GM23338 (cell line): ENCODE results near the gene FOLR1. TPM values are rescaled to one million over a fixed set of nuclear protein-coding genes. Genes with fewer than 3 reads are reported as not detected.

ENCODE experiments used
- ATAC-seq: fragments of 200-7000 bp; cut with Tn5 transposase; 3 replicates; pipeline ENCODE4 v1.9.1; 2020
- DNase-seq: peaks from one replicate; pipeline ENCODE4 v3.0.0-alpha.2; 2015; ENCODE audit warnings: low spot score
- H2AFZ ChIP-seq: fragments of 200-600 bp; sonication (generic); 2 replicates; pipeline ENCODE4 v1.8.0; 2016; ENCODE audit warnings: antibody characterized with exemption, mild to moderate bottlenecking, moderate library complexity
- H3F3A ChIP-seq: fragments of 200-600 bp; sonication (generic); replicated peaks from 2 replicates; pipeline ENCODE4 v1.8.0; 2017; ENCODE audit warnings: antibody characterized with exemption, mixed run types, low read depth
- H3K27ac ChIP-seq: fragments of 200-600 bp; sonication (generic); 2 replicates; pipeline ENCODE4 v1.6.1; 2016; ENCODE audit warnings: low read depth
- H3K27me3 ChIP-seq: fragments of 200-600 bp; sonication (generic); 2 replicates; pipeline ENCODE4 v1.8.0; 2016; ENCODE audit warnings: mild to moderate bottlenecking, mixed run types, moderate library complexity; ENCODE audit not compliant: insufficient read depth
- H3K36me3 ChIP-seq: fragments of 200-600 bp; sonication (generic); 2 replicates; pipeline ENCODE4 v1.8.0; 2016; ENCODE audit warnings: mild to moderate bottlenecking; ENCODE audit not compliant: insufficient read depth
- H3K4me1 ChIP-seq: fragments of 200-600 bp; sonication (generic); 2 replicates; pipeline ENCODE4 v1.8.0; 2016; ENCODE audit warnings: mild to moderate bottlenecking, moderate library complexity; ENCODE audit not compliant: insufficient read depth
- H3K4me2 ChIP-seq: fragments of 200-600 bp; sonication (generic); 2 replicates; pipeline ENCODE4 v1.7.1; 2017; ENCODE audit warnings: mixed run types
- H3K4me3 ChIP-seq: fragments of 200-600 bp; sonication (generic); 2 replicates; pipeline ENCODE4 v1.6.1; 2016; ENCODE audit warnings: mixed run types
- H3K79me2 ChIP-seq: fragments of 200-600 bp; sonication (generic); replicated peaks from 2 replicates; pipeline ENCODE4 v1.8.0; 2017; ENCODE audit warnings: mild to moderate bottlenecking; ENCODE audit not compliant: insufficient read depth
- H3K9me2 ChIP-seq: fragments of 200-600 bp; sonication (generic); 2 replicates; pipeline ENCODE4 v1.8.0; 2017; ENCODE audit not compliant: insufficient read depth
- H4K20me1 ChIP-seq: fragments of 200-600 bp; sonication (generic); replicated peaks from 2 replicates; pipeline ENCODE4 v1.8.0; 2017; ENCODE audit warnings: mild to moderate bottlenecking; ENCODE audit not compliant: insufficient read depth
- H3K27ac Mint-ChIP-seq: 2 replicates; pipeline ENCODE4 v1.8.0; 2020; ENCODE audit warnings: inconsistent platforms, mild to moderate bottlenecking, moderate library complexity, mixed read lengths
- H3K27me3 Mint-ChIP-seq: 3 replicates; pipeline ENCODE4 v1.8.0; 2022; ENCODE audit warnings: low read depth, mild to moderate bottlenecking, moderate library complexity, mixed read lengths, inconsistent platforms; ENCODE audit not compliant: insufficient read depth, poor library complexity
- H3K36me3 Mint-ChIP-seq: 3 replicates; pipeline ENCODE4 v1.8.0; 2021; ENCODE audit warnings: low read depth, mild to moderate bottlenecking, inconsistent platforms, moderate library complexity, mixed read lengths
- H3K4me1 Mint-ChIP-seq: 3 replicates; pipeline ENCODE4 v1.8.0; 2020; ENCODE audit warnings: mild to moderate bottlenecking, inconsistent platforms, mixed read lengths
- H3K4me3 Mint-ChIP-seq: 3 replicates; pipeline ENCODE4 v1.8.0; 2021; ENCODE audit warnings: moderate library complexity, mild to moderate bottlenecking, inconsistent platforms, mixed read lengths
- H3K9me3 Mint-ChIP-seq: 3 replicates; pipeline ENCODE4 v1.8.0; 2020; ENCODE audit warnings: moderate library complexity, mild to moderate bottlenecking, inconsistent platforms, mixed read lengths
- CTCF ChIP-seq, 2 experiments: fragments of 200-600 bp in 1 of 2; sonication (generic) in 1 of 2; conservative IDR thresholded peaks; 2 replicates each; pipeline versions ENCODE4 v1.5.1 to v1.6.1; 2016 to 2017; ENCODE audit warnings: antibody characterized with exemption in 2 of 2, low read depth in 2 of 2, mild to moderate bottlenecking in 2 of 2, moderate library complexity in 1 of 2
- REST ChIP-seq: IDR thresholded peaks from one replicate; pipeline ENCODE4 v1.6.1; 2018; ENCODE audit warnings: antibody characterized with exemption; ENCODE audit not compliant: unreplicated experiment
- ZNF331 ChIP-seq: fragments of 250-450 bp; sonication (Bioruptor Pico); IDR thresholded peaks from 2 replicates; pipeline ENCODE4 v1.5.0; 2020; ENCODE audit warnings: low read depth, mild to moderate bottlenecking, moderate library complexity
- ZNF462 ChIP-seq: fragments of 250-450 bp; sonication (Bioruptor Pico); IDR thresholded peaks from 2 replicates; pipeline ENCODE4 v1.5.0; 2020; ENCODE audit warnings: mild to moderate bottlenecking, moderate library complexity
- polyA plus RNA-seq: library from polyadenylated mRNA; unstranded; fragments of >200 nt; fragmentation: Nextera tagmentation; extraction: Ambion mirVana; gene quantifications from 2 replicates; pipeline ENCODE4 v1.2.1, GENCODE V29; 2016
- total RNA-seq: library from RNA; depleted of rRNA; stranded (reverse); fragments of >200 nt; shearing (Covaris generic); gene quantifications from 2 replicates; pipeline ENCODE4 v1.2.3, GENCODE V29; 2014

The FOLR1 gene
- total and polyA plus RNA-seq, 2 experiments from 2014 or later: 0.42 TPM; not detected in 1

- H3K9me2 ChIP-seq: no peaks in the 10 kb centered on the region
- no peak overlapping the region for H3K27ac Mint-ChIP-seq
- DNase-seq (no peak), ATAC-seq (no peak)
- H2AFZ ChIP-seq: no peak overlapping the region
- H3K9me3 Mint-ChIP-seq: no peaks in the 10 kb centered on the region
- peaks cover 12% of the 10 kb centered on the region for H4K20me1 ChIP-seq
- H3K4me1 ChIP-seq: peaks cover 12% of the 10 kb centered on the region
- no peaks in the 10 kb centered on the region for H3F3A ChIP-seq
- H3K4me2 ChIP-seq: no peak overlapping the region
- H3K36me3 ChIP-seq: no peaks in the 10 kb centered on the region; the same call in 1 of the 2 replicates
- H3K4me3 Mint-ChIP-seq: no peak overlapping the region
- H3K4me1 Mint-ChIP-seq: peaks cover 19% of the 10 kb centered on the region
- peaks cover 15% of the 10 kb centered on the region for H3K27me3 Mint-ChIP-seq
- H3K27me3 ChIP-seq: peaks cover 10% of the 10 kb centered on the region; the same call in 1 of the 2 replicates
- H3K4me3 ChIP-seq: no peak overlapping the region
- H3K36me3 Mint-ChIP-seq: peaks cover 65% of the 10 kb centered on the region
- TF ChIP-seq CTCF (conservative IDR thresholded peaks at IDR 0.05; ENCODE audit: low read depth in 2 of 2) (no peak), ZNF462 (CRISPR knock-in tag) (no peak), REST (no peak), ZNF331 (CRISPR knock-in tag) (no peak)
- H3K27ac ChIP-seq: no peak overlapping the region
- H3K79me2 ChIP-seq: peaks cover 19% of the 10 kb centered on the region
Measured at GRCh38 chr11:72229925-72230763, 38.2 kb downstream of the FOLR1 start.
